Measurements from ENCODE around the gene MEP1B.

Gene MEP1B

DNA sequence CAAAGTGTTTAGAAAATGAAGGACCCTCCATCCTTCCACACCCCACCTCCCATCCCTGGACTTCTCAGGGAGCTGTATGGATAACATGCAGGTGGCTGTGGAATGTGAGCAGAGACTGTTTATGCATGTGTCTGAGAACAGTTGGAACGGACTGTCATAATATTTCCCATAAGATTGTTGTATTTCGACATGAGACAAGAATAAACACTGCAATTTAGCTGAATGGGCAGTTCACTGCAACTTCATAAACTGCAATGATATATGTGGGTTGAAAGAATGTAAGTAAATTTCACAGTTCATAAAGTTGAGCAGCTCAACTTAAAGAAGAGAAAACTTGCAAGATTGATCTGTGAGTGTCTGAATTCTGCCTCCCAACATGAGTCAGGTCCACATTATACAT is 74.6 kb downstream of the MEP1B start:
- H3K4me3 ChIP-seq (ENCODE audit: low read depth, low read length): no peak overlapping the region
- H3K79me2 ChIP-seq (ENCODE audit: control insufficient read depth, insufficient read depth, low read length, unreplicated experiment): no peaks in the 10 kb centered on the region
- H3K4me1 ChIP-seq (ENCODE audit: control insufficient read depth, insufficient read depth, low read length, unreplicated experiment): no peaks in the 10 kb centered on the region
- no peaks in the 10 kb centered on the region; the same call in 1 of the 2 replicates for H3K36me3 ChIP-seq (ENCODE audit: insufficient read depth, low read length)
- no peaks in the 10 kb centered on the region for H3K27me3 ChIP-seq (ENCODE audit: insufficient read depth, low read length)
- no peak overlapping the region for H2AFZ ChIP-seq (ENCODE audit: low read length, unreplicated experiment)
- no peak overlapping the region for H3K27ac ChIP-seq (ENCODE audit: low read depth, low read length)

DNA sequence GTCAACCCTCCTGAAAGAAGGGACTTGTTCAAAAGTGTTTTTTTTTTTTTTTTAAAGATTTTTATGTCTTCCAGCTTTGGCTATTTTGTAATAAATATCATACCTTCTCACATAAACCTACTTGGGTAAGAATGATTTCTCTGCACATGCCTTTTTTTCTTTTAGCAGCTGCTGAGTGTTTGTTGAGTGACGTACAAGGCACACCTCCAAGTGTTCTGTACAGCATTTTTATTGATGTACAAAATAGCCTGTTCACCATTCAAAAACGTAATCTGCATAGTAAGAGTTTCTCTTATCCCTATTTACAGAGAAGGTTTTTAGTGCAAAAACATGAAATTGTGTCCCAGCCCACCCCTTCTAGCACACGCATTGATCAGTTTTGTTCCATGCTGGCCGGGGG is 77.6 kb downstream of the MEP1B start:
- Histone ChIP-seq H3K36me3 (ENCODE audit: insufficient read depth, low read length) (no peaks in the 10 kb centered on the region; the same call in 1 of the 2 replicates), H3K27me3 (ENCODE audit: insufficient read depth, low read length) (no peaks in the 10 kb centered on the region), H3K27ac (ENCODE audit: low read depth, low read length) (no peak overlapping the region), H3K4me1 (ENCODE audit: control insufficient read depth, insufficient read depth, low read length, unreplicated experiment) (no peaks in the 10 kb centered on the region), H3K4me3 (ENCODE audit: low read depth, low read length) (no peak overlapping the region), H3K79me2 (ENCODE audit: control insufficient read depth, insufficient read depth, low read length, unreplicated experiment) (no peaks in the 10 kb centered on the region), H2AFZ (ENCODE audit: low read length, unreplicated experiment) (no peak overlapping the region)

Measured in ACC112 (cell line).